HG02571 (cell line): ENCODE data around the gene CRACR2A.

Source experiments
- ATAC-seq: cut with Tn5 transposase; IDR thresholded peaks from one replicate; pipeline ENCODE4 v1.9.1; 2021; ENCODE audit warnings: mild to moderate bottlenecking, moderate library complexity; ENCODE audit not compliant: unreplicated experiment

CRACR2A gene

DNA sequence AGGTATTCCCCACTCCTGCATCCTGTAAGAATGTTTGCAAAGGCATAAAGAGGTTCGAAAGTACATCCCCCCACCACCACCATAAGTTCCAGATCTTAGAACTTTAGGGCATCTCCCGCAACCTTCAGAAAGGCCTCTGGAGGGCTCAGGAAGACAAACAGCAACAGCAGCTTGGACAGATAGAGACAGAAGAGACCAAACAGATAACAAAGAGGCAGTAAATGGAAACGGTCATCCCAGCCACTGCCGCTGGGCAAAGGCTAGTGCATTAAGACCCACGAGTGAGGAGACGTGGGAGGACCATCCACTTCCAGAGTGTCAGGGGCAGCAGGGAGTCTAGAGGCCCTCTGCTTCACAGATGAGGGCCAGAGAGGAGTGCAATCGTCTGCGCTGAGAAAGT lies 124.3 kb downstream of the CRACR2A start:
- ATAC-seq: no peak

DNA sequence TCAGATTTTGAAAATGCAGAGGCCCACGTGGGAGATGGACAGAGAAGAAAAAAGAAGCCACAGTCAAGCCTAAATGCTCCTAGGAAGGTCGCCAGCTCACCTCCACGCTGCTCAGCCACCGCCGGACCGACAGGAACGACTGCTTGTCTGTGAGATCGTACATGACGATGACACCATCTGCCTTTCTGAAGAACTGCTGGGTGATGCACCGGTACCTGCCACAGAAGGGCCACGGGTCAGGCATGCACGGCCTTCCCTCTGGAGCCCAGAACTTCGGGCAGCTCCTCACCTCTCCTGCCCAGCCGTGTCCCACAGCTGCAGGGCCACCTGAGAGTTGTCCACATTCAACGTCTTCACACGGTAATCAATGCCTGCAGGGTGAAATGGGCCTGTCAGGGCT lies 125.6 kb downstream of the CRACR2A start:
- no peak for ATAC-seq

DNA sequence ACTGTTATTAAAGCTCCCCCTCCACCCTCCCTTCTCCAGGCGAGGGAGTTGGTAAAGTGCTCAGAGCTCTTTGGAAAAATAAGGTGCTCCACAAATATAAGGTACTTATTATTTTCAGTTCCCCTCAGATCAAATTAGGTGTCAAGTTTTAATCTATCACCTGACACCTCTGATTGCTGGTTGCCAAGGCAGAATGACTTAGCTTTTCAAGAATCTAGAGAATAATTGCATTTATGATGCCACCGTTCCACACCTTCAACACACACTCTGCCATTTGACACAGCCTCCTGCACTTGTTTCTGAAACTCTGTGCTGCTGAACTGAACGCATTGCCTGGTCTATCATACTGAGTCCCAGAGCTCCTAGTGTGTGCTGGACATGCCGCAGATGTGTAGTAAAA lies 128.6 kb downstream of the CRACR2A start:
- ATAC-seq: no peak

DNA sequence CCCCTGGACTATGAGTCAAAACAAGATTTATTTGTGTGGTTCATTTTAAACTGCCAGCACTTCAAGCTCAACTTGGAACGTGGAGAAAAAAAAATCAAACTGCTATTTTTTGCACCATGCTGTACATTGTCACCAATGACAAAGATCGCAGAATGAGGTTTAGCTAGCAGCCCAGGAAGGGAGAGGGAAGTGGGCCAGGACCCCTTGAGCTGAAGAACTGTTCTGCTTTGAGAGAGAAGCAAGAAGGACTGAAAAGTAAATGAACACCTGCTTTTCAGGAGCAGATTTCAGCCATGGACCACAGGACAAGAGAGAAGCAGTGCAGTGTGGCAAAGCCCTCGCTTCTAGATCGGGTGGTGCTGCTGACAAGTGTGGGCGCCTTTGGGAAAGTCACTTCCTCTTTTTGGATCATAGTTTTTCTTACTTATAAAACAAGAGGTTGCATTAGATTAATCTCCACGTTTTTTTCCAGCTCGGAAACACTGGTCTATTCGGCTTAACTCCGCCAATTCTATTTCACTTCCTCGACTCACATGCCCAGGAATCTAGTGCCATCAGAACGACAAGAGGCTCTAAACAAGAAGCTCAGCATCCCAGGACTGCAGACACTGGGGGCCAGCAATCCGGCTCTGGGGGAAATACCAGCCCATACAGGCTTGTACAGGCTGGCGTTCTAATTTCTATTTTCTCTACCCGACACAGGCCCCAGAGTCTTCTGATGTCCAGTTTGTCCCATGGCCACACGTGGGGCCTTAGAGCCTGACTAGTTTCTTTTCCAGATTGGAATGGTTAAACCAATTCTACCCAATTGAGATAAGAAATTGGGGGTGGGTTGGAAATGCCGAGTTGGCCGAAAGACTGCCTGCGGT lies 129.9 kb downstream of the CRACR2A start:
- ATAC-seq: no peak

DNA sequence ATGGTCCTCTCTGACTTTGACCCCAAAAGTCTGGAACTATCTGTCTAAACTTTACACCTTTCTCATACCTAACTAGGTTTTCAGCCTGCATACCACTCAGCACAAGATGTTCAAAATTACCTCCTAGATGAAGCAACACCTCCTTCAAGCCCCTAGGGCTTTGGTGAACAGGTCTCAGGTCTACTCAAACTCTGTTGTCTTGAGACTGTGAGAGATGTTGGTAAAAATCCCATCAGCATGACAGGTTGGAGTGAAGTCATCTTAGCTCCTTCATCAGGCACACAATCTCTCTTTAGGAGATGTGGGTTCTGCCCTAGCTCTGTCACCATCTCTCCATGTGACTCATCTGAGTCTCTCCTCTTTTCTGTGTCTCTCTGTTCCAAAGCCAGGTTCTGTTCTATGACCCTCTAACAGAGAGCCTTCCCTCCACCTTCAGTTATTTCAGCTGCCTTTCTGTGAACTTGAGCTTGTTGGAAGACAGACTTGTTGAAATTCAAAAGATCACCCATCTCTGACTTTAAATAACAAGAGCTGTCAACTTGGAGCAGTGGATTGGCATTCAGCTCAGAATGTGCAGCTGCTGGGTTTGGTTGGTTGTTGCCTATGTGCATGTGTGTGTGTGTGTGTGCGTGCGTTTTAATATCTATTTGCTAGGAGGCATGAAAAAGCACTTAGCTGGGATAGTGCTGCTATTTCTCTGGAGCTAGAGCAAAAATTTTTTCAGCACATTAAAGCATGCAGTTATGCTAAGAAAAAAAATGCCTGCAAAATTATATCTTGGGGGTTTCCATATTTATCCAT lies 130.7 kb downstream of the CRACR2A start:
- ATAC-seq: no peak

DNA sequence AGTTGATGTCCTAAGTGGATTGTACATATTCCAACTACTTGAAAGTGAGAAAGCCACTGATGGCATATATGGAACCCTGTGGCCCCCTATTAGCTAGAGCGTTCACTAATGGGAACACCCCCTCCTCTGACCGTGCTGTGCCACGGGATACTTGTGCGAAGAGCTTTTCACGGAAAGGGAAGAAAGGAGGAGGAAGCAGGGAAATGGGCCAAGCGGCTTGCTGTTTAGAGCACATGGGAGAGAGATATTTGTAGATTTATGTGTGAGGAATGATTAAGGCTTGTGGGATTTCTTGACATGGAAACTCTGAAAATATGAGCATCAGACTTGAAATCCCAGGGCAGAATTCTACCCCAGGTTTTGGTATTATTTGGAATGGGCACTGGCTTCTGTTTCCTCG lies 132.1 kb downstream of the CRACR2A start:
- no peak for ATAC-seq

DNA sequence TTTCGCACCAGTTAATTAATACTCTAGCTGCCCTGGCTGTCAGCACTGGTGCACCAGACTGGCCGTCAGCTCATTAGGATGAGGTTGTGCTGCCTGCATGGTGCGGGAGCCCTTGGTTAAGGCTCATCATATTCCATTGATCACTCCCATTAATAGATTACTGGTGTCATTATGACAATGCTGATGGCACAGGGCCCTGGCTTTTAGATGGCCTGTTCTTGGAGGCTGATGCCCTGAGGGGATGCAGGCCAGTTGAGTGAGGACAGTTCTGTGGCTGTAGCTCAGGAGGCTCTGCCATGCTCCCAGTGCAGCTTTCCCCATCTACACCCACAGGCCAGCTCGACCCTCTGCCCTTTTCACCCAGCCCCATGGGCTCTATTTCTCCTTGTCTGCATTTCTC lies 135.3 kb downstream of the CRACR2A start:
- ATAC-seq: no peak

DNA sequence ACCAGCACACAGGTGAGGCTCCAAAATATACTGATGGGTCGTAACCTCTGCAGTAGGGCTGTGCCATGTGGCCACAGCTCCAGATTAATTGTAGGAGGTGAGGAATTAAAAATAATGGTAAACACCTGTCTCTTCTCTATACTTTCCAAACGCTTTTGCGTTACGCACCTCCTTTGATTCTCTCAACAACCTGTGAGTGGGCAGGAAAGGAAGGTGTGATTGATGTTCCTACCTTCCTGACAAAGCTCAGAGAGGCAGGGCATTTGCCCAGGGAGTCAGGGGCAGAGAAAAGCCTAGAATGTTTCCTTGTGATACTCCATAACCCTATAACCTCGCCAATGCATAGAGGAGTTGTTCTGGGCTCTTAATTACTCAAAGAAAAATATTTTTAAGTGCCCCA lies 137.0 kb downstream of the CRACR2A start:
- no peak for ATAC-seq

DNA sequence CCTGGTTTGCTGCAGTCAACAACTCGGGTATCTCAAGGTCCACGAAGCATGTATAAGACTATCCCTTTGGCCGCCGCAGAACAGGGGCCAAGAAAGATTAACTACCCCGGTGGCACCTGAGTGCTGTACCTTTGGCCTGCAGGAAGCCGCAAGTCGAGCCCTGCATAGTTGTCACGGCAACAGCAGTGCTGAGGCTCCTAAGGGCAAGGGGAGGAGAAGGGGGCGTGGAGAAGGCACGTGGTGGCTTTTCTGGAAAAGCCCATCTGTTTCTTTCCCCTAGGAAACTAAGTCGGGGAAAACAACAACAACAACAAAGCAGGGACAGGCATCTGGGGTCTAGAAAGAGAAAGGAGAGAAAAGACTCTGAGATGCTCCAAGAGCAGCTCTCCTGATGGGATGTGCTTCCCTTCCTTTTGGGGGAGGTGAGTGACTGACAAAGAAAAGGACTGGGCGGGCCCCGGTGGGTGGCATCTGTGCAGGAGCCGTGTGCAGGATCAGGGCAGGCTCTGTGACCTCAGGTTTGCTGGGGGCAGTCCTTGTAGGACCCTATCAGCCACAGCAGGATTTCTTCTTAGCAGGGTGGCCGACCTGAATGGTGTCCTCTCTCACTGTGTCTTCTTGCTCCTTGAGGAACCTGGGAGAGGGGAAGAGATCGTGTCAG lies 138.0 kb downstream of the CRACR2A start:
- no peak for ATAC-seq

DNA sequence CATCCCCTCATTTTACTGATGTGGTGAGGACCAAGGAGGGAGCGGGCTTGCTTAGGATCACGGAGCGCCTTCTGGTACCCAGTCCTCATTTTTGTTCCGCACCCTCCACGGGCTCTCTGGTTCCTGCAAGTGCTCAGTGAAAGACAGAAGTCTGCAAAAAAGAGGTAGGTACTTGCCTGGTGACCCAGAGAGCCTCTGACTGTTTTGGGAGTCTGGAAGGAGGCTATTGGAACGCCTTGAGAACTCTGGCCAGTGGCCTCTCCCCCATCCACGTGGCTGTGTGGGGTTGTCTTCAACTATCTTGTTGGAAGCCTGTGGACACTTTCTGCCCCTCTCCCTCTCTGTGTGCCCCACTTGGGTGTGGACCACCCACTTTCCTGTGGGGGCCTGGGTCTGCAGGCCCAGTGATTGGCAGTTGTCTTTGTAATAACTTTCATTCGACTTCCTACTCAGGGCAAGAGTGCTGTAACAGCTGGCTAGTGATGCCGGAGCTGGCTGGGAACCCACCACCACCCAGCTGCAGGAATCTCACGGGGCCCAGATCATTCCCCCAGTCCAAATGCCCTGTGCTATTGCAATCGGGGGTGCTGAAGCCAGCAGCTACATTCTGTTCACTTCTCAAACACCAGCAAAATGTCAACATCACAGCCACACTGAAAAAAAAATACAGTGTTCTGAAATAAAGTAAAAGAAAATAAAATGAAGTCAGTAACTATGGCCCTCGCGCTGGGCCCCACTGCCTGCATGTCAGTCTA lies 139.1 kb downstream of the CRACR2A start:
- ATAC-seq: no peak

DNA sequence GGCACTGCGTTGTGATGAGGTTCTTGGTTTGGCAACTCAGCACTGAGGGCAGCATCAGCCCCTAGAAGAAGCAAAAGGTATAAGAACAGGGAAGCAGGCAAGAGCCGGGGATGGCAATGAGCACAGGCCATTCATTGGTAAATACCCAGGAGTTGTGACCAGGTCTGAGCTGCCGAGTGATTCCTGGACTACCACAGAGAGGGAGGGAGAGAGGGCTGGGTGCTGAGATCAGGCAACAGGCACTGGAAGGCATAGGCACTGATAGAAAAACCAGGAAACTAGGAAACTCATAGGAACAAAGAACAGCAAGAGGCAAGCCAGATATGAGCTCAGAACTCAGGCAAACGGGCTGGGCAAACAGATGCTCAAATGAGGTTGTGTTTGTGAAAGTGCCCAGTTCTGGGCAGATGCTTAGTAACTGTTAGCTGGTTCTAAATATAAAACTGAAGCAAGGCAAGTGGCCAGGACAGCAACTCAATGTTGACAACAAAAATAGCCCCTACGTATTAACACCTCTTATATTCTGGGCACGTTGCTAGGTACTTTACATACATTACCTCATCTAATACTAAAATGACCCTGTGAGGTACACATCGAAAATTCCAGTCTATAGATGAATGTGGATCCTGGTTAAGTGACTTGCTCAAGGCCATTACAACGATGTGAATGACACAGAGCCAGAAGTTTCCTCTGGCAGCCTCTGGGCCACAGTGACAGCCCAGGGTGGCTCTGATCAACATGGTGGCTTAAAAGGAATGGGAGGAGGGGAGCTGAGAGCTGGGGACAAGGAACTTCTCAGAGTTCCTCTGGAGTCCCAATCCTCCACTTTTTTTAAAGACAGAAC lies 140.8 kb downstream of the CRACR2A start:
- ATAC-seq: no peak

DNA sequence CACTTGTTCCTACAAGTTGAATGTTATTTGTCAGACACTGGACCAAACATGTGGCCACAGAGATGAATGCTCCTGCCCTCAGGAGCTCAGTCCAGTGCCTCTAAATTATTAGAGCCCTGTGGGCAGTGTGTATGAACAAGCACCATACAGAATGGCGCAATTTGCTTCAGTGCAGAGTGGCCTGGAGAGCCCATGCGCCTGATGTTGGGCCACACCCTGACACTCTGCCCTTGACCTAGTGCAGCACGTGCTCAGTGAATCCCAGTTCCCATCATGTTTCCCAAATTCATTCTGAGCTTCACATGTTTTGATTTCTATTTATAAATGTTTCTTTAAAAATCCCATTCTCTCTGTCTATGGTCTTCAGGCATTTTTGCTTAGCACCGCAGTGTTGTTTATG lies 145.1 kb downstream of the CRACR2A start:
- ATAC-seq: no peak

DNA sequence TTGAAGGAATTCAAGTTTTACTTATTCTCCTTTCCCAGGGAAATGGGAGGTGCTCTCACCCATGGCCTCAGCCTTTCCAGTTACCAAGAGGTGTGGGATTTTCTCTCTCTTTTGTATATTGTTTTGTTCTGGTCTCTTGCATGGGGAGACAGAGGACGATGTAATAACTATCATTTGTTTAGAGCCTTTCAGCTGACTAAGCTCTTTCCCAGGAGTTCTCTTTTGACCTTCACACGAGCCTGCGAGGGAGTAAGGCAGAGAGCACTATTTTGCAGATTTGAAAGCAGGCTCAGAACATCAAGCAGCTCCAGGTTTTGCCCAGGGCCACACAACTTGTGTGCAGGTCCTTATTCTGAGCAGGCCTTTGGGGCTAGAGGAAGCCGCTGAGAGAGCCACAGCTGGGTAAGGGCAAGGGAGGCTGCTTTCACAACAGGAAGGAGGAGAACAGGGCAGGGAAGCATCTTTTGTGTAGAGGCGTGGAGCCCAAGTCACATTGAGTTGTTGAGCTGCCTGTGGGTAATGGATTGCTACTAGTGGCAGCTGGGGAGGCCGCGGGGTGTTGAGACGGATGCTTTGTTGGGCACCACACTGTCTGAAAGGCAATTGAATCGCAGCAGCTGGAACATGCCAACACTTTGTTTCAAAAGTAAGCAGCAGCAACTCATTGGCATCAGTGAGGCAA lies 145.7 kb downstream of the CRACR2A start:
- no peak for ATAC-seq

DNA sequence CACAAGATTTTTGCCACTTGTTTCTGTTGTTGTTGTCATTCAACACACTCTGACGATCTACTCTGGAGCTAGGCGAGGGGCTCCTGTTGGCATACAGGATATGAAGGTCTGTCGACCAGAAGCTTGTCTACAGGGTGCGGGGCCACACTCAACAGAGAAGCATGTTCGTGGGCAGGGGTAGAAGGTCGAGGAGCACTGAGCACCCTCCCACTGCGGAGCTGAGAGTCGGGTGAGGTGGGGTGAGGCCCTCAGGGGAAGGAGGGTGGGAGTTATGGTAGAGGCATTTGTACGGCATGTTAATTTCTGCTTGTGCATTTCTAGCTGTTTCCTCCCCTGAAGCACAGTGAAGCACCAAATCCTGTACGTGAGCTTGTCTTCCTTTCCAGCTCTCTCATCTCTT lies 146.8 kb downstream of the CRACR2A start:
- no peak for ATAC-seq

DNA sequence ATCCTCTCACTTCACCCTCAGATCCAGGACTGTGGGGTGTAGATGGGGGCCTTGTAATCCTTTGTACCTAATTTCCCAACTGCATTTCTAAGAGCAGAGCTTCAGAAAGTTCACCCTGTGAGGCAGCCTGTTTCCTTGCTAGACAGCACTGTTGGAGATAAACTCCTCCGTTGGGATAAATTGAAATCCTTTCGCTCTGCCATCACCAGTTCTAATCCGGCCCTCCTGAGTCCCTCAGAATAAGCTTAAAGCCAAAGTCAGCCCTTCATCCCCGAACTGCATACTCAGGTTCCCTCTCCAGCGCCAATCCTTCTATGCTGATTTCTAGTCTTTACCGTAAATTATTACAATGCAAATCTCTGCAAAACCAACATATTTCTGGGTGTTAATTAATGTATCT lies 147.2 kb downstream of the CRACR2A start:
- no peak for ATAC-seq

DNA sequence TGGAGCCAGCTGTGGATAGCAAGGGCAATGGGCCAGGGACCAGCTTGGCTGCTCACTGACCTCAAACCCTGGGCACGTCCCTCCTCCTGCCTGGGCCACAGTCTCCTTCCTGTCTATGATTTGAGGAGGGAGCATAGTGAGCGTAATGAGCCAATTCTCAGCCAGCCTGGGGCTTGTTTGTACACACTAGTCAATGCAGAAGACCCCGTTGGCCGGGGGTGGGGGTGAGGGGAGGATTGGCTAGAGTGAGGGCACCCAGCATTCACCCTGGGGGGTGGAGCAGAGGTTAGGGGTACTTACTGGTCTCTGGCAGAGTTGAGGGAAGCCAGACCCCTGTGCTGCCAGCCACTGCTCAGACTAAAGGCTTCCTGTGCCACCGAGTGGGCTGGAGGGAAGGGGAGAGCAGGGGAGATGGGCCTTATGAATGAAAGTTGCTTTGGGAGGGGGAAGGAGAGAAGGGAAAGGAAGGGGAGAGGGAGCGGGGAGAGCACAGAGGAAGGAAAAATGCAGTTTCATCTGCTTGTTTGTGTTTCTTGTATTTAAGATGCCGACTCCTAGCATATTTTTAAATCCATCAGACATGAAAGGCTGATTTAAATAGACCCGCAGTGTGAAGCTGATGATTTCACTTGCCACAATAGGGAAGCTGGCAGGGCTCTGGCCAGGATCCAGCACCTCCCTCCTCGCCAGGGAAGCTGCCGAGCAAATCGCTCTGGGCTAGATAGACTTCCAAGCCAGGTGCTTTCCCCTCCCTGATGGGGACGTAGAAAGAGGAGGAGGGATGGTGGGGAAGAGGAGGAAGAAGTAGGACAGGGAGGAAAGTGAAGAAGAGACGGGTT lies 147.9 kb downstream of the CRACR2A start:
- ATAC-seq: no peak

DNA sequence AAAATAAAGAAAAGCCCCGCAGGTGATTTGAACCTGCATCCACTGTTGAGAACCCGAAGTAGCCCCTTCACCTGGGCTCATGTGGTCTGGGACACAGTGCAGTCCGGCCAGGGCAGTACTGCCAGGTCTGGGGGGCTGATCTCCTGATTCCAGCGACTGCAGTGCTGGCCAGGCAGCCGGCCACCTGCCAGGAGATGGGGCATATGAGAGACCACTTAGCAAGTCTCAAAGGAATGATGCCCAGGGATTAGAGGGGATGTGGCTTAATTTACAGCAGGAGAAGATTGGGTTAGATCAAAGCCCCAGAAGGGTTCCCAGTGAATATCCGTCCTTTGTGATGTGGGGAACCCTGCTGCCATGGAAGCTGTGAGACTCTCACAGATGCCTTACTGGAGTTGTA lies 148.6 kb downstream of the CRACR2A start:
- ATAC-seq: no peak

DNA sequence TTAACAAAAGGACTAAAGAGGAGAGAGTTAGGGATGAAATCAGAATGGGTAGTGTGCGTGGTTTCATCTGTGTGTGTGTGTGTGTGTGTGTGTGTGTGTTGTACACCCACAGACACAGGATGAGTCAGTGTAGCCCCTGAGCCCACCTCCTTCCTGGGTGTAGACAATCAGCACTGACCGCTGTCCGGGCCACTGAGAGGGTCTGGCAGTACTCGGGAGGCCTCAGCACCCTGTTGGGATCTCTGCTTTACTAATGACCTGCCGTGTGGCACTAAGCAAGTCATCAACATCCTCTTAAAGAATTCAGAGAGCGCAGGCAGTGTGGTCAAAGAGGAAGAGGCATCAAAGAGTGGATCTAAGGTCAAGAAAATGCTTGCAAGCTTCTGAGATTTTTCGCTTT lies 149.3 kb downstream of the CRACR2A start:
- no peak for ATAC-seq

DNA sequence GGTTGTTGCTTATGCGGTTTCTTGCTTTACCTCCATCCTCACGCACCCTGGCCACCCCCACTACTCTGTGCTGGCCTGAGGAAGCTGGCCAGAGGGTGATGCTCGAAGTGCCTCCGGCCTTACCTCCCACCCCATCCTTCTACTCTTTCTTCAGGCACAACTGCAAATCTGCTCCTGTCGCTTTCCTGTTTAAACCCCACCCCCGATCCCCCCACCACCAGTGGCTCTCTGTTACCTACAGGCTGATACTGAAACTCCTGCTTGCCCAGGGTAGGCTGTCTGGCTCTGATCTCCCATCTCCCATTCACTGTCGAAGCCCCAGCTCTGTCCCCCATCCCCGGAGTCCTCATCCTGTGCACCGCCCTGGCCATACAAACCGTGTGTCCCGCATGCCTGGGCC lies 150.4 kb downstream of the CRACR2A start:
- no peak for ATAC-seq
